Common myeloid progenitor, CD34-positive (primary cell): ENCODE data around the gene FBP2.
"Not testable (repeated sequence)": the region's sequence is repeated elsewhere in the genome, so short reads cannot be mapped to it uniquely, and the experiment has no call there.

Experiments
- CTCF ChIA-PET: fragments of 350-600 bp; sonication (Branson Sonifier 250); formaldehyde crosslinking; loops from one replicate; lab custom pipeline; 2021; ENCODE audit warnings: antibody characterized with exemption; lab: Charles Lee
- POLR2A ChIA-PET: fragments of 350-600 bp; sonication (Branson Sonifier 250); formaldehyde crosslinking; loops from one replicate; lab custom pipeline; 2021; ENCODE audit warnings: antibody characterized with exemption; lab: Charles Lee
- DNase-seq, 3 donors: peaks; one replicate each; pipeline versions ENCODE4 v3.0.0 to v3.0.0-alpha.2; 2013
- H3K27ac ChIP-seq, 2 experiments: 1 replicate in 1 of 2; 2 replicates in 1 of 2; pipeline ENCODE4 v1.7.0; 2013; ENCODE audit warnings: inconsistent platforms in 2 of 2, low read length in 2 of 2, mild to moderate bottlenecking in 2 of 2, low read depth in 1 of 2, moderate library complexity in 1 of 2; ENCODE audit not compliant: severe bottlenecking in 2 of 2, insufficient read depth in 1 of 2, poor library complexity in 1 of 2
- H3K27me3 ChIP-seq, 5 experiments: replicated peaks in 2 of 5; 1 replicate in 3 of 5; 2 replicates in 2 of 5; pipeline versions ENCODE4 v1.6.1 to v1.7.0; 2013; ENCODE audit warnings: low read length in 4 of 5, mild to moderate bottlenecking in 2 of 5, moderate library complexity in 2 of 5, inconsistent platforms in 1 of 5; ENCODE audit not compliant: insufficient read depth in 5 of 5, control insufficient read depth in 4 of 5
- H3K36me3 ChIP-seq, 4 experiments: 1 replicate in 2 of 4; 2 replicates in 2 of 4; pipeline versions ENCODE4 v1.6.1 to v1.7.0; 2013; ENCODE audit warnings: low read length in 3 of 4, control low read depth in 1 of 4, mild to moderate bottlenecking in 1 of 4; ENCODE audit not compliant: control insufficient read depth in 4 of 4, insufficient read depth in 4 of 4
- H3K4me1 ChIP-seq, 4 experiments: 1 replicate in 3 of 4; 2 replicates in 1 of 4; pipeline versions ENCODE4 v1.6.1 to v1.7.1; 2013; ENCODE audit warnings: low read length in 3 of 4, mild to moderate bottlenecking in 3 of 4, control low read depth in 1 of 4, inconsistent platforms in 1 of 4, moderate library complexity in 1 of 4; ENCODE audit not compliant: control insufficient read depth in 4 of 4, insufficient read depth in 4 of 4; ENCODE audit errors: control extremely low read depth in 1 of 4
- H3K4me3 ChIP-seq, 7 experiments: 1 replicate in 4 of 7; 2 replicates in 3 of 7; pipeline versions ENCODE4 v1.5.1 to v1.7.0; 2013; ENCODE audit warnings: mild to moderate bottlenecking in 7 of 7, low read length in 6 of 7, moderate library complexity in 6 of 7, inconsistent platforms in 2 of 7, low read depth in 2 of 7, control low read depth in 1 of 7; ENCODE audit not compliant: insufficient read depth in 4 of 7, control insufficient read depth in 1 of 7; ENCODE audit errors: extremely low read depth in 1 of 7
- H3K9me3 ChIP-seq, 5 experiments: 1 replicate in 4 of 5; 2 replicates in 1 of 5; pipeline versions ENCODE4 v1.6.1 to v1.7.1; 2013; ENCODE audit warnings: low read length in 4 of 5, mild to moderate bottlenecking in 2 of 5, inconsistent platforms in 1 of 5, low read depth in 1 of 5, moderate library complexity in 1 of 5; ENCODE audit not compliant: control insufficient read depth in 4 of 5, insufficient read depth in 2 of 5; ENCODE audit errors: control extremely low read depth in 1 of 5
- WGBS: methylation state at CpG from one replicate; pipeline ENCODE4 v1.1.5; 2013; ENCODE audit not compliant: insufficient coverage; 5-methylcytosine and 5-hydroxymethylcytosine counted together

FBP2 gene

GRCh38 chr9:94567271-94567670 lies 26.4 kb downstream of the FBP2 start:
- H3K27me3 ChIP-seq = peaks cover 0 to 7% (median 0%) of the 10 kb centered on the region in 5 experiments
- CTCF ChIA-PET = no interaction called here
- H3K27ac ChIP-seq = no peak overlapping the region
- H3K9me3 ChIP-seq = no peaks in the 10 kb centered on the region
- H3K4me3 ChIP-seq = no peak overlapping the region
- DNase-seq = no peak
- POLR2A ChIA-PET = no interaction called here
- no peaks in the 10 kb centered on the region for H3K36me3 ChIP-seq
- 100% methylated on average over 1 of the region's 2 CpGs for WGBS
- H3K4me1 ChIP-seq = no peaks in the 10 kb centered on the region

- Histone ChIP-seq H3K4me3 (no peak overlapping the region), H3K9me3 (no peaks in the 10 kb centered on the region), H3K27ac (no peak overlapping the region), H3K4me1 (no peaks in the 10 kb centered on the region), H3K36me3 (no peaks in the 10 kb centered on the region), H3K27me3 (peaks cover 0 to 5% (median 0%) of the 10 kb centered on the region in 5 experiments)
- no peak for DNase-seq
- ChIA-PET POLR2A (no interaction called here), CTCF (no interaction called here)
Observed at GRCh38 chr9:94566550-94566949, 27.1 kb downstream of the FBP2 start.

GRCh38 chr9:94564279-94564678 lies 29.3 kb downstream of the FBP2 start:
- POLR2A ChIA-PET, H3K4me1 ChIP-seq, H3K27me3 ChIP-seq, DNase-seq, H3K27ac ChIP-seq, CTCF ChIA-PET, H3K4me3 ChIP-seq, H3K9me3 ChIP-seq, H3K36me3 ChIP-seq: not testable (repeated sequence)
- WGBS = 100% methylated on average over 1 of the region's 3 CpGs

- 0% methylated on average over 1 of the region's 2 CpGs for WGBS
- no peaks in the 10 kb centered on the region for H3K4me1 ChIP-seq
Observed at GRCh38 chr9:94563548-94563947, 30.1 kb downstream of the FBP2 start.

GRCh38 chr9:94560237-94560636 lies 33.4 kb downstream of the FBP2 start:
- Histone ChIP-seq H3K27me3 (peaks cover 0 to 9% (median 1%) of the 10 kb centered on the region in 5 experiments), H3K4me3 (no peak overlapping the region), H3K27ac (no peak overlapping the region), H3K36me3 (no peaks in the 10 kb centered on the region), H3K9me3 (no peaks in the 10 kb centered on the region), H3K4me1 (no peaks in the 10 kb centered on the region)
- CTCF ChIA-PET = no interaction called here
- POLR2A ChIA-PET = no interaction called here
- WGBS = 100% methylated on average over 2 of the region's 6 CpGs
- no peak for DNase-seq

More at GRCh38 chr9:94563548-94563947, 30.1 kb downstream of the FBP2 start:
- Histone ChIP-seq H3K27ac (no peak overlapping the region), H3K9me3 (no peaks in the 10 kb centered on the region), H3K36me3 (no peaks in the 10 kb centered on the region), H3K27me3 (peaks cover 0 to 1% (median 0%) of the 10 kb centered on the region in 5 experiments), H3K4me3 (no peak overlapping the region)
- ChIA-PET CTCF (no interaction called here), POLR2A (no interaction called here)
- peak in 2 of 3 donors; percentile 22 to 44 for DNase-seq

- Histone ChIP-seq H3K9me3 (no peaks in the 10 kb centered on the region), H3K4me3 (no peak overlapping the region), H3K4me1 (no peaks in the 10 kb centered on the region), H3K27ac (no peak overlapping the region), H3K36me3 (no peaks in the 10 kb centered on the region), H3K27me3 (peaks cover 0 to 18% (median 0%) of the 10 kb centered on the region in 5 experiments)
- CTCF ChIA-PET = no interaction called here
- 83% methylated on average over 2 of the region's 4 CpGs for WGBS
- POLR2A ChIA-PET = no interaction called here
- no peak for DNase-seq
Observed at GRCh38 chr9:94557376-94557775, 36.2 kb downstream of the FBP2 start.

GRCh38 chr9:94554439-94555331 lies 38.9 kb downstream of the FBP2 start, which contains the start of gene PCAT7:
Gene PCAT7, plus strand, starts transcription at chr9:94555083.
- Histone ChIP-seq H3K36me3 (no peaks in the 10 kb centered on the region), H3K4me3 (peak within 1 kb of the TSS in 2 of 7 experiments; percentile 10 to 19), H3K27me3 (peaks cover 0 to 18% (median 0%) of the 10 kb centered on the region in 5 experiments), H3K27ac (no peak within 1 kb of the TSS), H3K4me1 (no peaks in the 10 kb centered on the region), H3K9me3 (no peaks in the 10 kb centered on the region)
- ChIA-PET POLR2A (no interaction called here), CTCF (interaction anchor here (0.6 to 1.3 kb wide), 3 partner anchors 42 to 363 kb away, joined by 4 read pairs; no protein-coding TSS in a partner anchor)
- peak; percentile 24 to 76 (median 66) for DNase-seq
- WGBS = 75% methylated on average over 28 of the region's 40 CpGs
